KOPT-K1 (cell line): ENCODE results near the gene ZNRF2.
"Not testable (repeated sequence)": the region's sequence is repeated elsewhere in the genome, so short reads cannot be mapped to it uniquely, and the experiment has no call there.

Source experiments
- H3K27ac ChIP-seq: fragments of 200-600 bp; sonication (generic); 2 replicates; pipeline ENCODE4 v1.5.1; 2016; ENCODE audit warnings: antibody characterized with exemption, mild to moderate bottlenecking, low read depth, low read length; ENCODE audit not compliant: poor library complexity, severe bottlenecking
- H3K36me3 ChIP-seq: fragments of 200-600 bp; sonication (generic); 2 replicates; pipeline ENCODE4 v1.5.1; 2017; ENCODE audit warnings: antibody characterized with exemption, mild to moderate bottlenecking, low read length, moderate library complexity; ENCODE audit not compliant: insufficient read depth
- H3K9me3 ChIP-seq: fragments of 200-600 bp; sonication (generic); 2 replicates; pipeline ENCODE4 v1.5.1; 2017; ENCODE audit warnings: antibody characterized with exemption, low read length, mild to moderate bottlenecking; ENCODE audit not compliant: insufficient read depth, poor library complexity, severe bottlenecking

ZNRF2 gene

GRCh38 chr7:30290317-30290716 lies 5.9 kb downstream of the ZNRF2 start:
- not testable (repeated sequence) for H3K36me3 ChIP-seq, H3K27ac ChIP-seq, H3K9me3 ChIP-seq

GRCh38 chr7:30292416-30293038 lies 8.1 kb downstream of the ZNRF2 start:
- not testable (repeated sequence) for H3K36me3 ChIP-seq, H3K27ac ChIP-seq, H3K9me3 ChIP-seq

- not testable (repeated sequence) for H3K9me3 ChIP-seq, H3K27ac ChIP-seq, H3K36me3 ChIP-seq
These were observed 11.9 kb downstream of the ZNRF2 start for GRCh38 chr7:30296304-30296703.

- not testable (repeated sequence) for H3K36me3 ChIP-seq, H3K27ac ChIP-seq, H3K9me3 ChIP-seq
These were observed 13.1 kb downstream of the ZNRF2 start for GRCh38 chr7:30297499-30297898.

GRCh38 chr7:30298409-30298808 lies 14.0 kb downstream of the ZNRF2 start:
- not testable (repeated sequence) for H3K9me3 ChIP-seq, H3K27ac ChIP-seq, H3K36me3 ChIP-seq

GRCh38 chr7:30301751-30302150 lies 17.4 kb downstream of the ZNRF2 start:
- Histone ChIP-seq H3K27ac (no peak overlapping the region), H3K36me3 (no peaks in the 10 kb centered on the region), H3K9me3 (no peaks in the 10 kb centered on the region)

- no peaks in the 10 kb centered on the region for H3K36me3 ChIP-seq
- no peaks in the 10 kb centered on the region for H3K9me3 ChIP-seq
- no peak overlapping the region for H3K27ac ChIP-seq
These were observed 18.4 kb downstream of the ZNRF2 start for GRCh38 chr7:30302656-30303311.

GRCh38 chr7:30303312-30304039 lies 19.1 kb downstream of the ZNRF2 start:
- Histone ChIP-seq H3K9me3 (no peaks in the 10 kb centered on the region), H3K27ac (no peak overlapping the region), H3K36me3 (no peaks in the 10 kb centered on the region)

- Histone ChIP-seq H3K36me3 (no peaks in the 10 kb centered on the region), H3K27ac (no peak overlapping the region)
These were observed 19.9 kb downstream of the ZNRF2 start for GRCh38 chr7:30304177-30304884.

GRCh38 chr7:30306976-30307375 lies 22.6 kb downstream of the ZNRF2 start:
- Histone ChIP-seq H3K36me3 (no peaks in the 10 kb centered on the region), H3K27ac (no peak overlapping the region), H3K9me3 (no peaks in the 10 kb centered on the region)

More at GRCh38 chr7:30304177-30304884, 19.9 kb downstream of the ZNRF2 start:
- H3K9me3 ChIP-seq: no peaks in the 10 kb centered on the region

GRCh38 chr7:30308389-30308788 lies 24.0 kb downstream of the ZNRF2 start:
- Histone ChIP-seq H3K27ac (no peak overlapping the region), H3K9me3 (no peaks in the 10 kb centered on the region), H3K36me3 (no peaks in the 10 kb centered on the region)

- no peaks in the 10 kb centered on the region for H3K36me3 ChIP-seq
- no peaks in the 10 kb centered on the region for H3K9me3 ChIP-seq
- no peak overlapping the region for H3K27ac ChIP-seq
These were observed 24.9 kb downstream of the ZNRF2 start for GRCh38 chr7:30309302-30309701.

GRCh38 chr7:30309842-30310435 lies 25.5 kb downstream of the ZNRF2 start:
- Histone ChIP-seq H3K27ac (no peak overlapping the region), H3K9me3 (no peaks in the 10 kb centered on the region), H3K36me3 (no peaks in the 10 kb centered on the region)

GRCh38 chr7:30310674-30311362 lies 26.4 kb downstream of the ZNRF2 start:
- Histone ChIP-seq H3K36me3 (no peaks in the 10 kb centered on the region), H3K27ac (no peak overlapping the region), H3K9me3 (no peaks in the 10 kb centered on the region)
